Loucy (cell line): ENCODE results near the gene OPN1MW3.

Experiments used
- H2AFZ ChIP-seq: fragments of 200-600 bp; sonication (generic); 2 replicates; pipeline ENCODE4 v1.6.0; 2016; ENCODE audit warnings: antibody characterized with exemption, mild to moderate bottlenecking, low read length, moderate library complexity
- H3F3A ChIP-seq: fragments of 200-600 bp; 2 replicates; pipeline ENCODE4 v1.6.0; 2016; ENCODE audit warnings: antibody characterized with exemption, low read depth, mild to moderate bottlenecking
- H3K27me3 ChIP-seq: fragments of 200-600 bp; sonication (generic); 2 replicates; pipeline ENCODE4 v1.6.1; 2014; ENCODE audit warnings: low read length, mild to moderate bottlenecking; ENCODE audit not compliant: insufficient read depth, poor library complexity, severe bottlenecking
- H3K36me3 ChIP-seq: fragments of 200-600 bp; sonication (generic); 2 replicates; pipeline ENCODE4 v1.6.1; 2016; ENCODE audit warnings: low read length; ENCODE audit not compliant: insufficient read depth
- H3K4me1 ChIP-seq: fragments of 200-600 bp; sonication (generic); 2 replicates; pipeline ENCODE4 v1.5.1; 2014; ENCODE audit warnings: low read length, mild to moderate bottlenecking; ENCODE audit not compliant: insufficient read depth, poor library complexity, severe bottlenecking
- H3K4me2 ChIP-seq: fragments of 200-600 bp; sonication (generic); 2 replicates; pipeline ENCODE4 v1.6.0; 2014; ENCODE audit warnings: antibody characterized with exemption, low read length, low read depth, mild to moderate bottlenecking; ENCODE audit not compliant: poor library complexity, severe bottlenecking
- H3K4me3 ChIP-seq: fragments of 200-600 bp; sonication (generic); 2 replicates; pipeline ENCODE4 v1.5.1; 2014; ENCODE audit warnings: low read length, mild to moderate bottlenecking, mixed read lengths; ENCODE audit not compliant: poor library complexity, severe bottlenecking
- H3K79me2 ChIP-seq: fragments of 200-600 bp; sonication (generic); 2 replicates; pipeline ENCODE4 v1.6.1; 2014; ENCODE audit warnings: low read length; ENCODE audit not compliant: insufficient read depth
- H3K9ac ChIP-seq: fragments of 200-600 bp; sonication (generic); 2 replicates; pipeline ENCODE4 v1.6.0; 2014; ENCODE audit warnings: mild to moderate bottlenecking, low read depth, low read length, moderate library complexity; ENCODE audit not compliant: poor library complexity, severe bottlenecking
- H3K9me2 ChIP-seq: fragments of 200-600 bp; sonication (generic); replicated peaks from 2 replicates; pipeline ENCODE4 v1.6.1; 2016; ENCODE audit warnings: low read depth, low read length, mixed read lengths
- H3K9me3 ChIP-seq: fragments of 200-600 bp; sonication (generic); 2 replicates; pipeline ENCODE4 v1.6.1; 2014; ENCODE audit warnings: mild to moderate bottlenecking, antibody characterized with exemption, low read length, low read depth; ENCODE audit not compliant: insufficient read depth
- H4K20me1 ChIP-seq: fragments of 200-600 bp; sonication (generic); 2 replicates; pipeline ENCODE4 v1.6.0; 2014; ENCODE audit warnings: antibody characterized with exemption, low read length, mild to moderate bottlenecking; ENCODE audit not compliant: insufficient read depth, poor library complexity, severe bottlenecking
- EZH2phosphoT487 ChIP-seq: fragments of 200-600 bp; IDR thresholded peaks from 2 replicates; pipeline ENCODE4 v1.6.1; 2018; ENCODE audit warnings: antibody characterized with exemption, mild to moderate bottlenecking, moderate library complexity, borderline replicate concordance
- TF ChIP-seq, protein P1 (sequence below): fragments of 200-600 bp; sonication (generic); conservative IDR thresholded peaks from 2 replicates; pipeline ENCODE4 v1.5.1; 2014; ENCODE audit warnings: mild to moderate bottlenecking, antibody characterized with exemption, low read length

OPN1MW3 gene

DNA sequence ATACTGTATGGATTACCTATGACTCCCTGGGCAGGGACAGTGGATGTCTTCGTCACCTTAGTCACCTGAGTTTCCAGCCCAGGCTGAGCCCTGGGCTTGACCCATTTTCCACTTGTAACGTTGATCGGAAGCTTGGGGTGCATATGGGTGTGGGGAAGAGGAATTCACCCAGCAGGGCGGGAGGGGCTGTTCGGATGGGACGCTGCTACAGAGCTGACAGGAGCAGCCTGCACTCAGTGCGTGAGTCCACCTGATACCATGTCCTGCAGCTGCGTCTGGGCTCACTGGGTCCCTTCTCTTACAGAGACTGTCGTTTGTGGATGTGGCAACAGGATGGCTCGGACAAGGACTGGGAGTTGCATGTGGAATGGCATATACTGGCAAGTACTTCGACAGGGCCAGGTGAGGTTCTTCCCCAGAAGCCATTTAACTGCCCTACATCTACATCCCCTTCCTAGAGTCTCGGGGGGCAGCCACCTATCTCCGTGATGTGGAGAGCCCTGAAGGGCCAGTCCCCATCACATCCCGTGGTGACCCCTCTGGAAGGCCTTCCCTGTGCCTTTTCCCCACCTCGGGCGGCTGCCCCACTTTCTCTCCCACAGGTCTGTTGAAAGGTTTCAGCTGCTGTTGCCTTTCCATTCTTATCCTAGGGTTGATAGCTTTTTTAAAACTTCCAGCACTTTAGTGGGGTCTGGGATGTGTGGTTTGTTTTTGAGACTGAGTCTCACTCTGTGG lies 51.8 kb downstream of the OPN1MW3 start:
- H2AFZ ChIP-seq = no peak overlapping the region
- H3K9me3 ChIP-seq = no peaks in the 10 kb centered on the region
- H3K4me3 ChIP-seq = no peak overlapping the region
- no peak overlapping the region for H3K9ac ChIP-seq
- H3K27me3 ChIP-seq = no peaks in the 10 kb centered on the region
- H3K79me2 ChIP-seq = no peaks in the 10 kb centered on the region
- H3F3A ChIP-seq = no peaks in the 10 kb centered on the region
- no peaks in the 10 kb centered on the region for H3K36me3 ChIP-seq
- peak overlapping the region; percentile 50 for H3K4me2 ChIP-seq
- no peaks in the 10 kb centered on the region for H3K9me2 ChIP-seq
- no peak for TF ChIP-seq EZH2phosphoT487
- TF ChIP-seq, protein P1, sequence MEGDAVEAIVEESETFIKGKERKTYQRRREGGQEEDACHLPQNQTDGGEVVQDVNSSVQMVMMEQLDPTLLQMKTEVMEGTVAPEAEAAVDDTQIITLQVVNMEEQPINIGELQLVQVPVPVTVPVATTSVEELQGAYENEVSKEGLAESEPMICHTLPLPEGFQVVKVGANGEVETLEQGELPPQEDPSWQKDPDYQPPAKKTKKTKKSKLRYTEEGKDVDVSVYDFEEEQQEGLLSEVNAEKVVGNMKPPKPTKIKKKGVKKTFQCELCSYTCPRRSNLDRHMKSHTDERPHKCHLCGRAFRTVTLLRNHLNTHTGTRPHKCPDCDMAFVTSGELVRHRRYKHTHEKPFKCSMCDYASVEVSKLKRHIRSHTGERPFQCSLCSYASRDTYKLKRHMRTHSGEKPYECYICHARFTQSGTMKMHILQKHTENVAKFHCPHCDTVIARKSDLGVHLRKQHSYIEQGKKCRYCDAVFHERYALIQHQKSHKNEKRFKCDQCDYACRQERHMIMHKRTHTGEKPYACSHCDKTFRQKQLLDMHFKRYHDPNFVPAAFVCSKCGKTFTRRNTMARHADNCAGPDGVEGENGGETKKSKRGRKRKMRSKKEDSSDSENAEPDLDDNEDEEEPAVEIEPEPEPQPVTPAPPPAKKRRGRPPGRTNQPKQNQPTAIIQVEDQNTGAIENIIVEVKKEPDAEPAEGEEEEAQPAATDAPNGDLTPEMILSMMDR = no peak
- H4K20me1 ChIP-seq = no peaks in the 10 kb centered on the region
- peaks cover 7% of the 10 kb centered on the region for H3K4me1 ChIP-seq

DNA sequence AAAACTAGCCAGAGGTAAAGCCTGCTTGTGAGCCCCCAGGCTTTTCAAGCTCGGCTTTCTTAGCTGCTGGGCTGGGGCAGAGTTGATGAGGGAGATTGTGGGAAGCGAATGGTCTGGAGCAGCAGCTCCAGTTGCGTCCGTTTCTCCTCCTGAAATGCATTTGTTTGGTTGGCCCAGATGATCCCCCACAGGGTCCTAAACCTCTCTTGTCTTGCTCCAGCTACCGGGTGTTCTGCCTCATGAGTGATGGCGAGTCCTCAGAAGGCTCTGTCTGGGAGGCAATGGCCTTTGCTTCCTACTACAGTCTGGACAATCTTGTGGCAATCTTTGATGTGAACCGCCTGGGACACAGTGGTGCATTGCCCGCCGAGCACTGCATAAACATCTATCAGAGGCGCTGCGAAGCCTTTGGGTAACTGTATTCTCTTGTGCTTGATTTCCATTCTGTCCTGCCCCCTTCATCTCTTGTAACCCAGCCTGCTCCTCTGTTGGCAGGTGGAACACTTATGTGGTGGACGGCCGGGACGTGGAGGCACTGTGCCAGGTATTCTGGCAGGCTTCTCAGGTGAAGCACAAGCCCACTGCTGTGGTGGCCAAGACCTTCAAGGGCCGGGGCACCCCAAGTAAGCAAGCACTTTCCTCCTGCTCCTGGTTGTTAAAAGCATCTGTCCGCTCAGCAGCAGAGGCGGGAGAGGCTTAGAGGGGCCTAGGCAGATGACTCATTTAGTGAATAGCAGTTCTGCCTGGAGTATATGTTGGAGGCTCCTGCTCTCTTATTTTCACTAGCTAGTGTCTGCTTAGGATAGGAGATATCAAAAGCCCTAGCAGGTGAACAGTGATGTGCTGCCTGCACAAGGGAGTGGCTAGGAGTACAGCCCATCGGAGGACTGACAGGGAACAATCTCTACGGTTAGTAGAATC lies 53.5 kb downstream of the OPN1MW3 start:
- Histone ChIP-seq H4K20me1 (no peaks in the 10 kb centered on the region), H3K4me1 (peaks cover 7% of the 10 kb centered on the region), H3K79me2 (no peaks in the 10 kb centered on the region), H2AFZ (no peak overlapping the region), H3K4me2 (no peak overlapping the region), H3K9ac (no peak overlapping the region), H3K9me2 (no peaks in the 10 kb centered on the region), H3F3A (no peaks in the 10 kb centered on the region), H3K9me3 (no peaks in the 10 kb centered on the region), H3K36me3 (no peaks in the 10 kb centered on the region), H3K27me3 (no peaks in the 10 kb centered on the region), H3K4me3 (no peak overlapping the region)
- TF ChIP-seq, protein P1 = no peak
- no peak for TF ChIP-seq EZH2phosphoT487

DNA sequence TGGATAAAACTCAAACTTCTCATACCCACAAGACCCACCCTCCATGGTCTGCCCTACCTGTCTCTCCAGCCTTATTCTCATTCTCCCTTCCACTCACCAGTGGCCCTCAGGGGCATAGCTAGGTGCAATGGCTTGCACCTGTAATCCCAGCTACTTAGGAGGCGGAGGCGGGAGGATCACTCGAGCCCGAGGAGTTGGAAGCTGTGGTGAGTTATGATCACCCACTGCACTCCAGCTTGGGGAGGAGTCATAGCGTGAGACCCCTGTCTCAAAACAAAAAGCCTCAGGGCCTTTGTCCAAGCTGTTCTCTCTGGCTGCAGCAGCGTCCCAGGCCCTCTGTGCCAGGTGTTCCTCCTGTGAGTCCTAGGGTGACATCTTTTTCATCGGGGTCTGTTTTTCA lies 54.7 kb downstream of the OPN1MW3 start:
- H3K4me2 ChIP-seq = no peak overlapping the region
- H3K27me3 ChIP-seq = no peaks in the 10 kb centered on the region
- H3K9ac ChIP-seq = no peak overlapping the region
- H3F3A ChIP-seq = no peaks in the 10 kb centered on the region
- H4K20me1 ChIP-seq = no peaks in the 10 kb centered on the region
- H3K9me3 ChIP-seq = no peaks in the 10 kb centered on the region
- H3K36me3 ChIP-seq = no peaks in the 10 kb centered on the region
- no peaks in the 10 kb centered on the region for H3K79me2 ChIP-seq
- no peak overlapping the region for H3K4me3 ChIP-seq
- peaks cover 7% of the 10 kb centered on the region for H3K4me1 ChIP-seq
- H3K9me2 ChIP-seq = no peaks in the 10 kb centered on the region
- H2AFZ ChIP-seq = no peak overlapping the region
- TF ChIP-seq EZH2phosphoT487 = no peak
- TF ChIP-seq, protein P1 = no peak
